GM19328 (cell line): Measurements from ENCODE around the gene MGRN1.

ENCODE experiments used
- ATAC-seq: cut with Tn5 transposase; IDR thresholded peaks from one replicate; pipeline ENCODE4 v1.9.1; 2021; ENCODE audit warnings: mild to moderate bottlenecking, moderate library complexity; ENCODE audit not compliant: unreplicated experiment

The MGRN1 gene

DNA sequence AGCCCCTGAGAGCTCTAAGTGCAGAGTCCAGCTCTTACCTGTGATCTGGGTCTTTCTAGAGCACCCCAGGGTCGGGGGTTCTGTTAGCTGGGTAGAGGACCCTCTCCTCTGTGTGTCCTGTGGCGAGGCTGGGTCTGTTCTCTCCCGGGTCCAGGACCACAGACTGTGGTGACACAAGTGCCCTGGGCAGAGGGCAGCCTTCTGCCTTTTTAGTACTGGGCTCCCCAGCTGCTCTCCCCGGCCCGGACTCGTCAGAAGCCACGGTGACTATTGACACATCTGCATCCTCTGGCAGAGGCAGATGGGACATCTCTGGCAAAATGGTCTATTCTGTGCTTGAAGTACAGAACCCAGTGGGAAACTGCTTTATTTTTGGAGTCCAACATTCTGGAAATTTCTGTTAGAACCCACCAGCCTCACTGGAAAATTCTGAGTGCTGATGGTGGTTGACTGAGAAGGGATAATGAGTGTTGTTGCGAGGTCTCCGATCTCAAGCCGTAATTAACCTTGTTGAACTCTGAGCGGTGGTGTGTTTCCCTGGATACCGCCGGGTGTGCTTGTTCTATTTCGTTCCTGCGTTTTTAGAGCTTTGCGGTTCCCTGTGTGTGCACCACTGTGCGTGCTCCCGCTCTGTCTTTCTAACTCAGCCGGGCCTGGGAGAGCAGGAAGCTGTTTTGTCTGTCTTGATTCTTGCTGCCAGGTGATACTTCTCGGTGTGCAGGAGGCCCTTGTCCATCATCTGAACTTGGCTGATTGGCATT lies 42.8 kb downstream of the MGRN1 start:
- ATAC-seq, result no peak

DNA sequence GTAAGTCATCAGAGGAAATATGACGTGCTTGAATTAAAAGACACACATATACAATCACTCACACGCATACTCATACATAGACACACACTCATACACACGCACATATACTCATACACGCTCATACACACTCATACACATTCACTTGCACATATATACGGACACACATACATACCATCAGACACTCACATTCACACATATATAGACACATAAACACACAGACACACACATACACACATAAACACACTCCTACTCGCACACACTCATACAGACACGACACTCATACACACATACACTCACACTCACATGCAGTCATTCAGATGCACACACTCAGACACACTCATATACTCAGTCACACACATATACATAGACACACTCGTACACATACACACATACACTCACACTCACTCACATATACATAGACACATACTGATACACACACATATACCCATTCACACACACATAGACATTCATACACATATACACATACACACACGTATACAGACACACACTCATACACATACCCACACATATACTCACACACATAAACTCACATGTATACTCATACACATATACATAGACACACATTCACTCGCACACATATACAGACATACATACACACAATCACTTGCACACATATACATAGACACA lies 43.8 kb downstream of the MGRN1 start:
- no peak for ATAC-seq

DNA sequence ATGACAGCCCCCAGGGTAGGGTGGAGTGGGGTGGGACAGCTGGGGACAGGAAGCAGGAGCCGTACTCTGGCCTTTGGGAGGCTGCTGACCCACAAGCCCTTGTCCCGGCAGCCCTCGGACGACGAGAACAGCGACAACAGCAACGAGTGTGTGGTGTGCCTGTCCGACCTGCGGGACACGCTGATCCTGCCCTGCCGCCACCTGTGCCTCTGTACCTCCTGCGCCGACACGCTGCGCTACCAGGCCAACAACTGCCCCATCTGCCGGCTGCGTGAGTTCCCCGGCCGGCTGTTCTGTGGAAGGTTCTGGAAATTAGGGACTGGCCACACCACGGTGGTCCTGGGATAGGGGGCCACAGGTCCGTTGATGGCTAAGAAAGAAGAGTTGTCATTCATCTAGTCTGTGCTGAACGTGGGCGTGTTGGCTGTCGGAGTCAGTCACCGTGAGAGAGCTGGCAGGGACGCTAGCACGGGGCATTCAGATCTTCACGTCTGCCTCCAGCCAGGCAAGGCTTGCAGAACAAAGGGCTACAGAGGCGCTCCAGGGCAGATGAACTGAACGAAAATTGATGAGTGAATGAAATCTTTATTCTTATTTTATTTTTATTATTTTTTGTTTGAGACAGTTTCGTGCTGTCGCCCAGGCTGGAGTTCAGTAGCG lies 48.9 kb downstream of the MGRN1 start:
- no peak for ATAC-seq

DNA sequence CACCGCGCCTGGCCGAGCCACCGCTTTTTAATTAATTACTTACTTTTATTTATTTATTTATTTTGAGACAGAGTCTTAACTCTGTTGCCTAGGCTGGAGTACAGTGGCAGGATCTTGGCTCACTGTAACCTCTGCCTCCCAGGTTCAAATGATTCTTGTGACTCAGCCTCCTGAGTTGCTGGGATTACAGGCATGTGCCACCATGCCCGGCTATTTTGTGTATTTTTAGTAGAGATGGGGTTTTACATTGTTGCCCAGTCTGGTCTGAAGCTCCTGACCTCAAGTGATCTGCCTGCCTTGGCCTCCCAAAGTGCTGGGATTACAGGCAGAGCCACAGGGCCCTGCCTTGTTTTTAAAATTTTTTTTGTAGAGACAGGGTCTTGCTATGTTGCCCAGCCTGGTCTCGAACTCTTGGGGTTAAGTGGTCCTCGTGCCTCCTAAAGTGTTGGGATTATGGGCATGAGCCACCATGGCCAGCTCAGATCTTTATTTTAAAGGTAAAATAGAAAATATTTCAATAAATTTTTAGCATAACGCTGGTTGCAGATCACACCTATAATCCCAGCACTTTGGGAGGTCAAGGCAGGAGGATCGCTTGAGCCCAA lies 50.4 kb downstream of the MGRN1 start:
- no peak for ATAC-seq

DNA sequence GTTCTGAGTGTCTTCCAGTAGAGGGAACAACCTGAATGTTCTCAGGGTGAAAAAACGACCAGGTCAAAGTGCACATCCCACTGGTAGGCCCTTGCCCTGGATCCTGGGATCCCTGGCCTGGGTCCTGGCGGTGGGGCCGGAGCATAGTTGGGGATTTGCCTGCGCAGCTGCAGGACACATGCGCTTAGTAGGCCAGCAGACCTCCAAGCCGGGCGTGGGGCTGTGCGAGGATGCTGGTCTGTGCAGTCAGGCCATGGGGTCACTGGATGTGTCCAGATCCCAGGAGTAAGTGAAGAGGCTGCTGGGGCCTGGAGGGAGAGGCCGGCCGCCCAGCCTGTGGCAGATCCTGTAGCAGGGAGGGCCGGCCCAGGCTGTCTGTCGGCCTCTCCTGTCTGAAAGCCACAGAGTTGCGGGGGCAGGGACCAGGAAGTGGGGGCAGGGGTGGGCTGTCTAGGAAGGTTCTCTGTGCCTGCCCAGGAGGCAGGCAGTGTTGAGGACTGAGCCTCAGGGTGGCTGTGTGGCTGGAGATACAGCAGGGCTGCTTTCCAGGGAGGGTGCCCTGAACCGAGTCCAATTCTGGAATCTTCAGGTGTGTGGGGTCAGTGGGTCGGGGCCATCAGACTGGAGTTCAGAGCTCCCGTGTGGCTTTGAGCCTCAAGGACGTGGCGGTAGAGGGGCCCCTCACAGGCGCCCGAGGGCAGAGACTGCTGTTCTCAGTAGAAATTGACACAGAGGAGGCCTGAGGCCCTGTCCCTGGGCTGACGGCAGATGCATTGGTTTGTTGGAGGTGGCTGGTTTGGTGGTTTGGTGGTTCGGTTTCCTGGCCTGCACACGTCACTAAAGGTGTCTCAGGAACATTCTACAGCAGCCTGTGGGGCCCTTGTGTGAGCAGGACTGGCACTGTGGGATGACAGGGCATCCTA lies 51.5 kb downstream of the MGRN1 start:
- ATAC-seq, result no peak

DNA sequence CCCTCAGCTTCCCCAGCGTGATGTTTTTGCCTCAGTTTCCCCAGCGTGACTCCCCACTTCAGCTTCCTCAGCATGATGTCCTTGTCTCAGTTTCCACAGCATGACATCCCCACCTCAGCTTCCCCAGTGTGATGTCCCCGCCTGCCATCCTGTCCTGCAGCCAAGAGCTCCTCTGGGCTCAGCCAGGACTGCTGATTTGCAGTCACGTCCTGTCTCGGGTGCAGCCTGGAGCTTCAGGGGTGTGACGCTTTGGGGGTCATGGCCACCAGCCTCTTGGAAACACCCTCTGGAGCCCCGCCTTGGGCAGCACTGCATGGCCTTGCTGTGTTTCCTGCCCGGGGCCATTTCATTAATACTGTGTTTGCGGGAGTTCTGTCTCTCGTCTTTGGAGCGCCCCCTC lies 52.2 kb downstream of the MGRN1 start:
- no peak for ATAC-seq

DNA sequence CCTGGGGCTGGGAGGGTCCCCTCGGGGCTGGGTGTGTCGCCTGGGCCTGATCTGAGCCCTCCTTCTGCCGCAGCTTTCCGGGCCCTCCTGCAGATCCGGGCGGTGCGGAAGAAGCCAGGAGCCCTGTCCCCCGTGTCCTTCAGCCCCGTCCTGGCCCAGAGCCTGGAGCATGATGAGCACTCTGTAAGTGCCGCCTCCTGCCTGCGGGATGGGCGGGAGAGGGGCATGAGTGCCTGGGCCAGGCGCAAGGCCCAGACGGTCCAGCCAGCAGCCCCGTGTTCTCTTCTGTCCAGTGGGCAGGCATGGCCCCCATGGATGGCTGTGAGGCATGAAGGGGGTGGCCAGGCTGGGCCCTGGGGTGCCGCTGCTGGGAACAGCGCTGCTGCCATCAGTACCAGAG lies 52.8 kb downstream of the MGRN1 start:
- no peak for ATAC-seq

DNA sequence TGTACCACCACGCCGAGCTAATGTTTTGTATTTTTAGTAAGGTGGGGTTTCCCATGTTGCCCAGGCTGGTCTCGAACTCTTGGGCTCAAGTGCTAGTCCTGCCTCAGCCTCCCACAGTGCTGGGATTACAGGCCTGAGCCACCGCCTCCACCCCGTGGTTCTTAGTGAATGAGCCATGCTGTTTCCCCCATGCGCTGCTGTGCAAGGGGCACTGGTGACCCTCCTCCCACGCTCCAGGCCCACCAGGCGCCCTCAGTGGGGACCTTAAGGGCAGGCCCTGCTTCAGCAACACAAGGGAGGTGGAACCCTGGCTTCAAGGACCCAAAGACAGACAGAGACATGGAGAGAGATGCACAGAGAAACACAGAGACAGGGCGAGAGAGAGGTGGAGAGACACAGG lies 53.4 kb downstream of the MGRN1 start:
- ATAC-seq, result no peak

DNA sequence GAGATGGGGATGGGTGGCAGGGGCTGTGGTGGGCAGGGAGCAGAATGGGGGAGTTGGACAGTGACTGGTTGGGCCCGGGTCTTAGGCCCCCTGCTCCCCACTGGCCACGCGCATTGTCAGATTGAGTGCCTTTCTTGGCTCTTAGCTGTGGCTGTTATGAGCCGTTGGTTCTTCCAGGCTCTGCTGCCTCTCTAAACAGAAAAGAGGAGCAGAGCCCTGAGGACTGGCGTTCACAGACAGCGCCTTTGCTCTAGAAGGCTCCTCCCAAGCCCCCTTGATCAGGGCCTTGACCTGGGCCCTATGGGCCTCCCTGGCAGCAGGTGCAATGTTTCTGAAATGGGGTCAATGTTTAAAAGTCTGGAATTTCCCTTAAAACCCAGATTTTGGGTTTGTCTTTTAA lies 54.0 kb downstream of the MGRN1 start:
- no peak for ATAC-seq

DNA sequence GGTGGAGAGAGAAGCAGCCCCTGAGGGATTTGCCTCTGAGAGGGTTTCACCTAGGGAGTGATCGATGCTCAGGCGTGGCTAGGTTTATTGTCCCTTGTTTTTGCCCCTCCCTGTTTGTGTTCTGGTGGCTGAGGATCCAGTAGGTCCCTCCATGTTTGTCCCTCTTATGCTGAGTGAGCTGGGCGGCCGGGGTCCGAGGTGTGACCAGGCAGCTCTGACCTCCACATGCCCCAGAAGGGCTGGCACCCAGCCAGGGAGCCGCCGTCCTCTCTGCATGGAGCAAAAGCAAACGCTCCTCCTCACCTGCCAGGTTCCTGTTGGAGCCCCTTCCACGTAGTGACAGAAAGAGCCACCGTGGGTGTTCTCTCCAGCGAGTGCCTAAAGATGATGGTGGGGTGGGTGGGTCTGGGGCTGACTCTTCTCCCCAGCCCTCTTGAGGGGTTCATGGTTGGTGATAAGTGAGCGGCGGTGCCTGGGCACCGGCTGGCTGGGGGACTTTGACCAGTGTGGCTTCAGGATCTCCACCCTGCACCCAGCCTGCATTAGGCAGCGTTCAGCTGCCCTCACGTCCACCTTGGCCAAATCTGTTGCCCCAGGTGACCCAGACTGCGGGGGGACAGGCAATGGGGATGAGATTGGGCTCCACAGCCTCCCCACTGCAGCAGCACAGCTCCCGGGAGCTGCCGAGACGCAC lies 54.7 kb downstream of the MGRN1 start:
- no peak for ATAC-seq

DNA sequence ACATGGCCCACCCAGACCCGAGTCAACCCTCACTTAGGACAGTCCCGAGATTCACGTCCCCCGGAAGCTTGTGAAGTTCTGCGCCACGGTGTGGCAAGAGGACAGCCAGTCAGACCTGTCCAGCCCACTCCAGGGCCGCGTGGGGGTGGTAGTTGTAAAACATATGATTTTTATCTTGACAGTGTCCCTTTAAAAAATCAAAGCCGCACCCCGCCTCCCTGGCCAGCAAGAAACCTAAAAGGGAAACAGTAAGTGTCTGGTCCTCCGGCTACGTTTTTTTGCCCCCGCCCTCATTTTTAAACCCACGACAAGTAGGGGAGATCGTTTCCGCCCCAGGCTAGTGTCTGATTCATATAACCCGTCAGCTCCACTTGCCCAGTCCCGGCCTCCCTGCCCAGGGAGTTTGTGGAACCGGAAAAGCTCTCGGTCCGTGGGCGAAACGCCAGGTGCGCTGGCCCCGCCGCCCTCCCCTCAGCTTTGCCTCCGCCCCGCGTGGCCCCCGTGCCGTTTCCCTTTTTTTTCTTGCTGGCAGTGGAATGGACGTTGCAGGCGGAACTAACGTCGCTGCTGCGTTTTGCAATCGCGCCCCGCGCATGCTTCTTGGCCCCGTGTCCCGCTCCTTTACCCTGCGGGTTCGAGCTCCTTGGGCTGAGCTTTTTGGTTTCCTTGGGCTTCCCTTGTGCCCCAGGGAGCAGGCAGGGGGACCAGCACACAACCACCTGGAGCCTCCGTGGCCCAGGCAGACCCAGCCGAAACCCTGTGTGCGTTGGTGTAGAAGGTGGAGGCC lies 55.4 kb downstream of the MGRN1 start:
- no peak for ATAC-seq

DNA sequence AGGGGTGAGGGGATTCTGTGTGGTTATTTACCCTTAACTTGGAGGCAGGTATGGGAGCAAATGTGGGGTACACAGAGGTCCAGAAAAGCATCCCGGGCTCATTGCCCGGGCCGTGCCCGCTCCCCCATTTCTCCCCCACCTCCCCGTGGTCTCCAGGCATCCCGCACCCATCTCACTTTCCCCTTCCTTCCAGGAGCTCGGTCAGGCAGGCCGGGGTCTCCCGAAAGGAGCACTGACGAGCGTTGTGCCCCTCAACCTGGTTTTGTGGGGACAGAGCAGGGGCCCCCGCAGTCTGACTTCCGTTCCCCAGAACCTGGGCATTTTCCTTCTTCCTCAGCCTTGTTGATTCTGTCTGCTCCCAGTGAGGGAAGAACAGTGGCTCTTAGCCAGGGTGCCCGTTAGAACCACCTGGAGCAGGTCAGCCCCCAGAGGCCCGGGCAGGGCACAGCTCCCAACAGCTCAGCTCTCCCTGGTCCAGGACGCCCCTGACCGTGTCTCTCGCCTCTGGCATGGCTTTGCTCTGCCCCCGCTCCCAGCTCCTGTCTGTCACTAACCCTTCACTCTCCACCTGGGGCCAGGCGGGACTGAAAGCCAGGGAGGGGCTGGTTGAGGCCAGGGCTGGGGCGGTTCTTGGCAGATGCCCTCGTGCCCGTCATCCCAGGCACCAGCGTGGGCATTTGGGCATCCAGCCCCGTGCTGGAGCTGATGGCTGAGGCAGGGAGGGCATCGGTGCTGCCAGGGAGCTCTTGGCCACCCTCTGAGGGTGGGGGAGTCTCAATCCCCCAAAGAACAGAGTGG lies 56.2 kb downstream of the MGRN1 start:
- ATAC-seq, result no peak

DNA sequence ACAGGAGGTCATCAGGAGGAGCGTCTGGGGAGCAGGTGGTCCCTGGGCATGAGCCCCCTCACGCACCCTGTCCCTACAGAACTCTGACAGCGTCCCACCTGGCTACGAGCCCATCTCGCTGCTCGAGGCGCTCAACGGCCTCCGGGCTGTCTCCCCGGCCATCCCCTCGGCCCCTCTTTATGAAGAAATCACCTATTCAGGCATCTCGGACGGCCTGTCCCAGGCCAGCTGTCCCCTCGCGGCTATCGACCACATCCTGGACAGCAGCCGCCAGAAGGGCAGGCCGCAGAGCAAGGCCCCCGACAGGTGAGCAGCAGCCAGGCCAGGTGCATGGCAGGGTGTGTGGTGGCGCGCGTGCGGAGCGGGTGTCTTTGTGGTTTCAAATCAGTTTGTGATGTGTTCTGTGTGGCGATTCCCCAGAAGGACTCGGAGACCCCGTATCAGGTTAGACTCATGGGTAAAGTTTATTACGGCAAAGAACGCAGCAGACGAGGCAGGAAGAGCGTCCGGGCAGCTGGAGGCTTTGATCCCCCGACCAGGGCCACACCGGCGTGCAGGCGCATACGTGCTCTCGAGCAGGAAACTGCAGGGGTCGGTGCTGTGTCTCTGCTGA lies 57.0 kb downstream of the MGRN1 start:
- no peak for ATAC-seq

DNA sequence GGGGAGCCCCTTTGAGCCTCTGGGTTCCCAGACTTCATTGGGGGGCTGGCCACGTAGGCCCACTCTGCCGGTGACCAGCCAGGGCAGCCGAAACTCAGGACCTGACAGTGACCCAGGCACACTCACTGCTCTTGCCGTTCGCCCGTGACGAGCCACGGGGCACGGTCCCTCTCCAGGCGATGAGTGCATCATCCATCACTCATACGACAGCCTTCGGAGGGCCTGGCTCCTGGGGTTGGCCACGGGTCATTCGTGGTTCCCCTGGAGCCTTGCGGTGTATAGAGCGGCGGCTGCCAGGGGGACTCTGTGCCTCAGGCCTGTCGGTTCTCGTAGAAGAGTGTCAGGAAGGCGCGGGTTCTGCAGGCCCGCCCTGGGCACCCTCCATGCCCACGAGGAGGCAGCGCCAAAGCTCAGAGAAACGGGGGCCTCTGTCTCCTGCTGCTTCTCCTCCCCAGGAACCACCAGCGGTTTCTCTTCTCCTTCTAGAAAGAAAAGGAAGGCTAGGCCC lies 57.5 kb downstream of the MGRN1 start:
- no peak for ATAC-seq

DNA sequence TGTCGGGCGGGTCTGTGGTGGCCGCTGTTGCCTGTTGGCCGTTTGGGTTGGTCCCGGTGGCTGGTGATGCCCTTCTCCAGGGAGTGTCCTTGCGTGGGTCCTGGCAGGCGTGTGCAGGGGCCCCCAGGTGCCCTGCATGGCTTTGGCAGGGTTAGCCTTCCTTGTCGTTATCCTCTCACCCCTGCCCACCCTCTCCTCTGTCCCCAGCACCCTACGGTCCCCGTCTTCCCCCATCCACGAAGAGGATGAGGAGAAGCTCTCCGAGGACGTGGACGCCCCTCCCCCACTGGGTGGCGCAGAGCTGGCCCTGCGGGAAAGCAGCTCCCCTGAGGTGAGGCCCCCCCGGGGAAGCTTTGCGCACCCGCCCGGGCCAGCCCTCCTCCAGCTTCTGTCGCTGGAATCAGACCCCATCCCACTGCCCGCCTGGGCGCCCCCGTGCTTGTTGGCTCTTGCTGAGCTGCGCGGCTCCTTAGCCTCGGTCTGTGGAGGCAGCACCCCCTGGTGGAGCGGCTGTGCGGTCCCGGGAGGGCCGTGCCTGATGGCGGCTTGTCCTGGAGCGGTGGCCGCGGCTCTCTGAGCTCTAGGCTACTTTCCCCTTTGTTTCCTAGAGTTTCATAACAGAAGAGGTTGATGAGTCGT lies 58.1 kb downstream of the MGRN1 start:
- ATAC-seq, result no peak

DNA sequence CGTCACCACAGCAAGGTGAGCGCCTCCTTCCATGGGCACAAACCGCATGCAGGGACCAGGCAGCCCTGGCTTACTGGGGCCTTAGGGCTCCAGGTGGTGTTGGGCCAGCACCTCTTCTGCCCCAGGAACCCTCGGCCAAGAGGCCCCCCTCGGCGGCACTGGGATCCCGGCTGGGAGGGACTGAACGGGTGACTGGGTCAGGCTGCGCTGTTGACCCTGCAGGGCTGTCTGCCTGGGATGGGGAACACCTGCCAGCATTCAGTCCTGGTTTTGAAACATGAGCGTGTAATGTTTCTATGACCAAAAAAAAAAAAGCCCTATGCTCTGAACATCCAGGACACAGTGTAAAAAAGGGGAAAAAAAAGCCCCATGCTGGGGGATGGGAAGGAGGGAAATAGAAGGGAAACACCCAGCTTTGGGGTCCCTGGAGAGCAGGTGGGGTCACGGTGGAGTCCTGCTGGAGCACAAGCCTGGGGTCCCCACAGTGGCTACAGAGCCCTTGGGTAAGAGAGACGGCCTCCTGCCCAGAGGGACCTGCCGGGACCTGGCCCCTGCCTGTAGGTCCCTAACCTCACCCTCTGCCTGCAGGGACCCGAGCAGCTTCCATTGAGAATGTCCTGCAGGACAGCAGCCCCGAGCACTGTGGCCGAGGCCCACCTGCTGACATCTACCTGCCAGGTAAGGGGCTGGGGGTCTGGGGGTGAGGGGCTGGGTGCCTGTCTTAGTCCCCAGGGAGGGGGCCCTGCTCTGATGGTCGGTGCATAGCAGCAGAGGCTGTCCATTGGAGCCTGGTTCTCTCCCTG lies 58.8 kb downstream of the MGRN1 start:
- no peak for ATAC-seq
